MM.1S (cell line): ENCODE data around the gene MTX1.
"Not testable (repeated sequence)": the region's sequence is repeated elsewhere in the genome, so short reads cannot be mapped to it uniquely, and the experiment has no call there.

ENCODE experiments used
- DNase-seq: peaks from one replicate; pipeline ENCODE4 v3.0.0-alpha.2; 2015
- H2AFZ ChIP-seq: fragments of 300-600 bp; sonication (generic); 2 replicates; pipeline ENCODE4 v1.6.0; 2016; ENCODE audit warnings: antibody characterized with exemption, low read length
- H3F3A ChIP-seq: fragments of 300-600 bp; sonication (generic); 2 replicates; pipeline ENCODE4 v1.6.1; 2016; ENCODE audit warnings: mild to moderate bottlenecking, antibody characterized with exemption, low read length, moderate library complexity, mixed read lengths; ENCODE audit not compliant: insufficient read depth
- H3K27ac ChIP-seq: fragments of 300-600 bp; sonication (generic); 2 replicates; pipeline ENCODE4 v1.5.1; 2016; ENCODE audit warnings: mild to moderate bottlenecking, low read length
- H3K27me3 ChIP-seq: fragments of 300-600 bp; sonication (generic); replicated peaks from 2 replicates; pipeline ENCODE4 v1.6.0; 2016; ENCODE audit warnings: low read length; ENCODE audit not compliant: insufficient read depth
- H3K36me3 ChIP-seq: fragments of 300-600 bp; sonication (generic); replicated peaks from 2 replicates; pipeline ENCODE4 v1.6.1; 2016; ENCODE audit warnings: mild to moderate bottlenecking, low read length, mixed read lengths; ENCODE audit not compliant: insufficient read depth
- H3K4me1 ChIP-seq: fragments of 300-600 bp; sonication (generic); 2 replicates; pipeline ENCODE4 v1.6.1; 2016; ENCODE audit warnings: low read length, mixed read lengths
- H3K4me2 ChIP-seq: fragments of 300-600 bp; sonication (generic); 2 replicates; pipeline ENCODE4 v1.6.0; 2016; ENCODE audit warnings: low read depth, low read length
- H3K4me3 ChIP-seq: fragments of 300-600 bp; sonication (generic); 2 replicates; pipeline ENCODE4 v1.5.1; 2016; ENCODE audit warnings: low read length, mixed read lengths
- H3K79me2 ChIP-seq: fragments of 300-600 bp; sonication (generic); 2 replicates; pipeline ENCODE4 v1.6.1; 2016; ENCODE audit warnings: mixed run types, low read length, mixed read lengths
- H3K9ac ChIP-seq: fragments of 300-600 bp; sonication (generic); 2 replicates; pipeline ENCODE4 v1.6.1; 2016; ENCODE audit warnings: low read length, mixed read lengths
- H3K9me2 ChIP-seq: fragments of 300-600 bp; sonication (generic); replicated peaks from 2 replicates; pipeline ENCODE4 v1.6.1; 2016; ENCODE audit warnings: mild to moderate bottlenecking, low read length, mixed read lengths; ENCODE audit not compliant: insufficient read depth
- H3K9me3 ChIP-seq: fragments of 300-600 bp; sonication (generic); replicated peaks from 2 replicates; pipeline ENCODE4 v1.6.1; 2016; ENCODE audit warnings: mild to moderate bottlenecking, low read length, mixed read lengths; ENCODE audit not compliant: insufficient read depth
- H4K20me1 ChIP-seq: fragments of 300-600 bp; sonication (generic); 2 replicates; pipeline ENCODE4 v1.6.1; 2016; ENCODE audit warnings: mild to moderate bottlenecking, low read length, moderate library complexity, mixed read lengths; ENCODE audit not compliant: insufficient read depth
- CTCF ChIP-seq: fragments of 300-600 bp; sonication (generic); IDR thresholded peaks from 2 replicates; pipeline ENCODE4 v1.5.1; 2016; ENCODE audit warnings: antibody characterized with exemption, low read length, mixed read lengths
- EZH2 ChIP-seq: fragments of 300-600 bp; sonication (generic); optimal IDR thresholded peaks from 2 replicates; pipeline ENCODE3; 2017; ENCODE audit warnings: low read depth, mild to moderate bottlenecking, antibody characterized with exemption, low read length, mixed read lengths
- EZH2phosphoT487 ChIP-seq: fragments of 300-600 bp; sonication (generic); IDR thresholded peaks from 2 replicates; pipeline ENCODE4 v1.6.1; 2018; ENCODE audit warnings: antibody characterized with exemption, low read length

Gene MTX1, protein sequence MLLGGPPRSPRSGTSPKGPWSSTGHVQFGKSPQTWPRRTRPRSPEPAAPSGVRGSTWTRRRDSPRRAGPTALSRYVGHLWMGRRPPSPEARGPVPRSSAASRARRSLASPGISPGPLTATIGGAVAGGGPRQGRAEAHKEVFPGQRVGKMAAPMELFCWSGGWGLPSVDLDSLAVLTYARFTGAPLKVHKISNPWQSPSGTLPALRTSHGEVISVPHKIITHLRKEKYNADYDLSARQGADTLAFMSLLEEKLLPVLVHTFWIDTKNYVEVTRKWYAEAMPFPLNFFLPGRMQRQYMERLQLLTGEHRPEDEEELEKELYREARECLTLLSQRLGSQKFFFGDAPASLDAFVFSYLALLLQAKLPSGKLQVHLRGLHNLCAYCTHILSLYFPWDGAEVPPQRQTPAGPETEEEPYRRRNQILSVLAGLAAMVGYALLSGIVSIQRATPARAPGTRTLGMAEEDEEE

DNA sequence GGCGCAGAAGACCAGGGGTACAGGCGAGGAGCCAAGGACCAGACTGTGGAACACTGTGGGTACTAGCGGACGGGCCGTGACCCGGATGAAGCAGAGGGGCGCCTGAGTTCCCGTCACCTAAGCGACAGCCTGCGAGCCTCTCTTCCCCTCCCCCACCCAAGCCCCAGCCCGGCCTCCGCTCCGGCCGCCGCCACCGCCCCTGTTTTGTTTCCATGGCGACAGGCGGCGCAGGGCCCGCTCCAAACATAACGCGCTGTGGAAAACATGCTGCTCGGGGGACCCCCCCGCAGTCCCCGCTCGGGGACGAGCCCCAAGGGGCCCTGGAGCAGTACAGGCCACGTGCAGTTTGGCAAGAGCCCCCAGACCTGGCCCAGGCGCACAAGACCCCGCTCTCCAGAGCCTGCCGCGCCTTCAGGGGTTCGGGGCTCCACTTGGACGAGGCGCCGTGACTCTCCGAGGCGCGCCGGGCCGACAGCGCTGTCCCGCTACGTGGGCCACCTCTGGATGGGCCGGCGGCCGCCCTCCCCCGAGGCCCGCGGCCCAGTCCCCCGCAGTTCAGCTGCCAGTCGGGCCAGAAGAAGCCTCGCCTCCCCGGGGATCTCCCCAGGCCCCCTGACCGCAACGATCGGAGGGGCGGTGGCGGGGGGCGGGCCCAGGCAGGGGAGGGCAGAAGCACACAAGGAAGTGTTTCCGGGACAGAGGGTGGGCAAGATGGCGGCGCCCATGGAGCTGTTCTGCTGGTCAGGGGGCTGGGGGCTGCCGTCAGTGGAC, at the start of gene MTX1:
Gene MTX1 (plus strand): TSS at position 155 of the 771 bp plus-strand sequence. CDS start 110 bp downstream, at position 265.
- DNase-seq: peak; percentile 88
- Histone ChIP-seq H2AFZ (peak within 1 kb of the TSS; percentile 92), H3K27me3 (no peaks in the 10 kb centered on the region), H3K4me3 (peak within 1 kb of the TSS; percentile 95), H3K4me1 (peaks cover 13% of the 10 kb centered on the region), H3K9ac (peak within 1 kb of the TSS; percentile 100), H3F3A (peaks cover 10% of the 10 kb centered on the region), H3K27ac (peak within 1 kb of the TSS; percentile 84), H3K9me2 (no peaks in the 10 kb centered on the region), H3K9me3 (no peaks in the 10 kb centered on the region), H3K4me2 (peak within 1 kb of the TSS; percentile 86), H3K79me2 (peaks cover 9% of the 10 kb centered on the region; the same call in 1 of the 2 replicates), H3K36me3 (no peaks in the 10 kb centered on the region), H4K20me1 (no peaks in the 10 kb centered on the region)
- TF ChIP-seq EZH2phosphoT487: no peak
- TF ChIP-seq EZH2: no peak
- no peak for TF ChIP-seq CTCF

DNA sequence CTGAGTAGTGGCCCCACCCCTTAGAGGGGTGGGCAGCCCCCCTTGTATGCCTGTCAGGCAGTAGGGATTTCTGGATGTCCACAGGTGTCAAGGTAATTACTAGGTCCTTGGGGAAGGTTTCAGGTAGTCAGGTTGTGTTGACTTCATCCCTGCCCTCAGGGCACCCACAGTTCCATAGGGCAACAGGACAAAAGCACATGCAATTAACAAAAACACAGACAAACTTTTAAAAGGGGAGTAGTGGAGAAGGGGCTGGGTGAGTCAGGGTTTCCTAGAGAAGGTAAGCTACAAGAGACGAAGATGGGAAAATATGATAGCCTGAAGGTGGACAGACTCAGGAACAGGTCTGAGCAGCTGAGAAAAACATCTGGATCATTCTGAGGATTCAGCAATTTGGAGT, 49.5 kb upstream of the MTX1 start:
- DNase-seq: no peak
- no peak overlapping the region for H3K27ac ChIP-seq

DNA sequence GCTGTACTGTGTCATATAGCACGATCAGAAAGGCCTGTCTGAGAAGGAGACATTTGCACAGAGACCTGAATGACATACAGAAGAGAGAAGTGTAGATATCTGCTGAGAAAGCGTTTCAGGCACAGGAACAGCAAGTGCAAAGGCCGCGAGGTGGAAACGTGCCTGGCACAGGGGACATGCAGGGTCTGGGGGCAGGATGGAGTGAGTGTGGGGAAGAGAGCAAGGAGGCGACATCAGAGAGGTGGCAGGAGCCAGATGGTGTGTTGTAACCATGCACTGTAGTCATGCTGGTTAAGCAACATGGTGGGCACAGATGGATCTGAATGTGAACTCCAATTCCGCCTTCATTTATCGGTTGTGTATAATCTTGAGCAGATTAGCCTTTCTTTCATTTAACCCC, 48.4 kb upstream of the MTX1 start:
- no peak for TF ChIP-seq EZH2
- no peak for TF ChIP-seq CTCF
- TF ChIP-seq EZH2phosphoT487: no peak
- no peaks in the 10 kb centered on the region for H3K79me2 ChIP-seq
- H3K27ac ChIP-seq: no peak overlapping the region
- no peaks in the 10 kb centered on the region for H3K9me2 ChIP-seq
- H3F3A ChIP-seq: no peaks in the 10 kb centered on the region
- DNase-seq: no peak
- H3K36me3 ChIP-seq: no peaks in the 10 kb centered on the region
- H3K9ac ChIP-seq: no peak overlapping the region
- no peaks in the 10 kb centered on the region for H3K9me3 ChIP-seq
- H3K4me2 ChIP-seq: no peak overlapping the region
- H2AFZ ChIP-seq: no peak overlapping the region
- H3K27me3 ChIP-seq: peaks cover 29% of the 10 kb centered on the region
- H4K20me1 ChIP-seq: no peaks in the 10 kb centered on the region
- H3K4me1 ChIP-seq: no peaks in the 10 kb centered on the region
- no peak overlapping the region for H3K4me3 ChIP-seq

More for the DNA sequence above, 49.5 kb upstream of the MTX1 start:
- Histone ChIP-seq H3F3A (no peaks in the 10 kb centered on the region), H2AFZ (no peak overlapping the region), H4K20me1 (no peaks in the 10 kb centered on the region), H3K27me3 (peaks cover 35% of the 10 kb centered on the region), H3K9ac (no peak overlapping the region), H3K79me2 (no peaks in the 10 kb centered on the region), H3K36me3 (no peaks in the 10 kb centered on the region), H3K4me1 (no peaks in the 10 kb centered on the region), H3K4me3 (no peak overlapping the region), H3K9me3 (no peaks in the 10 kb centered on the region), H3K4me2 (no peak overlapping the region), H3K9me2 (no peaks in the 10 kb centered on the region)
- TF ChIP-seq EZH2 (no peak), EZH2phosphoT487 (no peak), CTCF (no peak)

- not testable (repeated sequence) for H3K4me2 ChIP-seq, H3K9me2 ChIP-seq, H3K4me3 ChIP-seq, H3K79me2 ChIP-seq, DNase-seq, H2AFZ ChIP-seq, H3K9ac ChIP-seq, H3K9me3 ChIP-seq, H3K4me1 ChIP-seq, H4K20me1 ChIP-seq, H3K27ac ChIP-seq, H3K36me3 ChIP-seq, H3F3A ChIP-seq
- H3K27me3 ChIP-seq: peaks cover 17% of the 10 kb centered on the region
These were observed 45.9 kb upstream of the MTX1 start for GRCh38 chr1:155162631-155163030.

- H3K36me3 ChIP-seq, H4K20me1 ChIP-seq, H3F3A ChIP-seq, H3K9ac ChIP-seq, H3K79me2 ChIP-seq, H2AFZ ChIP-seq, H3K4me1 ChIP-seq, H3K4me2 ChIP-seq, H3K9me3 ChIP-seq, DNase-seq, H3K9me2 ChIP-seq, H3K4me3 ChIP-seq, H3K27ac ChIP-seq: not testable (repeated sequence)
- peaks cover 14% of the 10 kb centered on the region for H3K27me3 ChIP-seq
These were observed 44.7 kb upstream of the MTX1 start for GRCh38 chr1:155163785-155164184.
